Measurements from ENCODE around the gene C1GALT1C1L.

GRCh38 chr2:43701111-43701510 is 24.9 kb upstream of the C1GALT1C1L start:
- no peak for TF ChIP-seq CTCF (conservative IDR thresholded peaks at IDR 0.05; ENCODE audit: low read depth, low read length)
- no peak for TF ChIP-seq EZH2 (IDR thresholded peaks at IDR 0.05; ENCODE audit: low read length, unreplicated experiment)
- TF ChIP-seq EZH2phosphoT487 (IDR thresholded peaks at IDR 0.05; ENCODE audit: borderline replicate concordance, low read length): no peak

All from PC-3 (cell line).